ENCODE measurements around the gene UMOD. TPM values are rescaled to one million over a fixed set of nuclear protein-coding genes. Genes with fewer than 3 reads are reported as not detected.

UMOD gene
- total RNA-seq, 4 donors from 2014 or later, result not detected

DNA sequence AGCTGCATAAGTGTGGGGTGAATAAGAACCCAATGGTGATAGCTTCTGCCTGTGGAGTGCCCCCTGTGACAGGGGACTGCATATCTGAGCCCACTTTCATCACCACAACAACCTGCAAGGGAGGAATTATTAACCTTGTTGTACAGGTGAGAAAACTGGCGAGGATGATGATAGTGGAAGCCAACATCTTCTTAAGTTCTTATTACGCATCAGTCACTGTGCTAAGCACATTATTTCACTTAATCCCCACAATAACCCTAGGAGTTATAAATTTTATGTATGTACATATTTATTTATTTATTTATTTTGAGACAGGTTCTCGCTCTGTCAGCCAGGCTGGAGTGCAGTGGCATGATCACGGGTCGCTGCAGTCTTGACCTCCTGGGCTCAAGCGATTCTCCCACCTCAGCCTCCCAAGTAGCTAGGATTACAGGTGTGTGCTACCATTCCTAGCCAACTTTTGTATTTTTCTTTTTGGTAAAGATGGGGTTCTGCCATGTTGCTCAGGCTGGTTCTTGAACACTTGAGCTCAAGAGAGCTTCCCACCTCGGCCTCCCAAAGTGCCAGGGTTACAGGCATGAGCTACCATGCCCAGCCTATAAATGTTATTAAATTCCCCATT, 44.4 kb upstream of the UMOD start:
- 84 to 85% methylated on average over 7 of the region's 7 CpGs for WGBS, 2 donors
- TF ChIP-seq POLR2A (IDR thresholded peaks at IDR 0.05), result no peak
- TF ChIP-seq, protein P1, sequence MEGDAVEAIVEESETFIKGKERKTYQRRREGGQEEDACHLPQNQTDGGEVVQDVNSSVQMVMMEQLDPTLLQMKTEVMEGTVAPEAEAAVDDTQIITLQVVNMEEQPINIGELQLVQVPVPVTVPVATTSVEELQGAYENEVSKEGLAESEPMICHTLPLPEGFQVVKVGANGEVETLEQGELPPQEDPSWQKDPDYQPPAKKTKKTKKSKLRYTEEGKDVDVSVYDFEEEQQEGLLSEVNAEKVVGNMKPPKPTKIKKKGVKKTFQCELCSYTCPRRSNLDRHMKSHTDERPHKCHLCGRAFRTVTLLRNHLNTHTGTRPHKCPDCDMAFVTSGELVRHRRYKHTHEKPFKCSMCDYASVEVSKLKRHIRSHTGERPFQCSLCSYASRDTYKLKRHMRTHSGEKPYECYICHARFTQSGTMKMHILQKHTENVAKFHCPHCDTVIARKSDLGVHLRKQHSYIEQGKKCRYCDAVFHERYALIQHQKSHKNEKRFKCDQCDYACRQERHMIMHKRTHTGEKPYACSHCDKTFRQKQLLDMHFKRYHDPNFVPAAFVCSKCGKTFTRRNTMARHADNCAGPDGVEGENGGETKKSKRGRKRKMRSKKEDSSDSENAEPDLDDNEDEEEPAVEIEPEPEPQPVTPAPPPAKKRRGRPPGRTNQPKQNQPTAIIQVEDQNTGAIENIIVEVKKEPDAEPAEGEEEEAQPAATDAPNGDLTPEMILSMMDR (IDR thresholded peaks at IDR 0.05), result no peak
- DNase-seq (ENCODE audit: low spot score in 2 of 2), result no peak
- intact Hi-C loops (cut with DNase I; ENCODE audit: low total_unique reads), result no loop called here
- no peak overlapping the region for H3K4me3 ChIP-seq (ENCODE audit: low read depth, poor library complexity, severe bottlenecking)

- intact Hi-C loops (cut with DNase I; ENCODE audit: low total_unique reads), result no loop called here
- TF ChIP-seq POLR2A (IDR thresholded peaks at IDR 0.05), result no peak
- TF ChIP-seq, protein P1 (IDR thresholded peaks at IDR 0.05), result no peak
- 60 to 74% methylated on average over 2 of the region's 2 CpGs for WGBS, 2 donors
- DNase-seq (ENCODE audit: low spot score in 2 of 2), result no peak
- no peak overlapping the region for H3K4me3 ChIP-seq (ENCODE audit: low read depth, poor library complexity, severe bottlenecking)
These were observed 43.4 kb upstream of the UMOD start for GRCh38 chr16:20395946-20396345.

- WGBS, 2 donors, result 46 to 54% methylated on average over 2 of the region's 2 CpGs
- no peak overlapping the region for H3K4me3 ChIP-seq (ENCODE audit: low read depth, poor library complexity, severe bottlenecking)
- peak in 1 of 2 donors; percentile 66 for DNase-seq (ENCODE audit: low spot score in 2 of 2)
- intact Hi-C loops (cut with DNase I; ENCODE audit: low total_unique reads), result loop anchor here (5.0 kb wide), 1 partner anchor 492 kb away; no protein-coding TSS in a partner anchor
- no peak for TF ChIP-seq POLR2A (IDR thresholded peaks at IDR 0.05)
- TF ChIP-seq, protein P1 (IDR thresholded peaks at IDR 0.05), result no peak
These were observed 41.5 kb upstream of the UMOD start for GRCh38 chr16:20393801-20394577.

DNA sequence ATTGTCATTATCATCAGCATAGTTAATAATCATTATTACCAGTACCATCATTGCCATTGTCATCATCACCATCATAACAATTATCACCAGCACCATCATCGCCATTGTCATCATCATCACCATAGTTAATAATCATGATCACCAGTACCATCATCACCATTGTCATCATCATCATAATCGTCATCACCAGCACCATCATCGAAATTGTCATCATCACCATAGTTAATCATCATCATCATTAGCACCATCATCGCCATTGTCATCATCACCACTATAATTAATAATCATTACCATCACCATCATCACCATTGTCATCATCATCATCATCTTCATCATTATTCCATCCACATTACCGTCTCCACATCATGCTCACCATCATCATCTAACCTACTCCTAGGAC, 38.5 kb upstream of the UMOD start:
- intact Hi-C loops (cut with DNase I; ENCODE audit: low total_unique reads), result loop anchor here (5.0 kb wide), 1 partner anchor 489 kb away; no protein-coding TSS in a partner anchor
- 95% methylated on average over 5 of the region's 5 CpGs for WGBS, 2 donors
- no peak for TF ChIP-seq POLR2A (IDR thresholded peaks at IDR 0.05)
- TF ChIP-seq, protein P1 (IDR thresholded peaks at IDR 0.05), result no peak
- DNase-seq (ENCODE audit: low spot score in 2 of 2), result no peak
- no peak overlapping the region for H3K4me3 ChIP-seq (ENCODE audit: low read depth, poor library complexity, severe bottlenecking)

DNA sequence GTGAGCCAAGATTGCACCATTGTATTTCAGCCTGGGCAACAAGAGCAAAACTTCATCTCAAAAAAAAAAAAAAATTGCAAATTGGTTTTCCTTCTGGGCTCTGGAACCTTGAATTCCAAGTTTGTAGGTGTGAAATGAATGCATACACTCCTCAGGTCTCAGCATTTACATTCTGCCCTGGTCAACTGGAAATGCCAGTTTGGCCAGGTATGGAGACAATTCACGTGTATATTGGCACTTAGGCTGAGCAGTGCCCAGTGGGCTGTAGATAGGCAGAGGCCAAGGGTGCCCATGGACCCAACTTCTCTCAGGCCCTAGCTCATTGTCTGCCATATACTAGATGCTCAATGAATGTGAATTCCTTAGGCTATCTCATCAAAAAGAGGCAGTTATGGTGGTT, 36.3 kb upstream of the UMOD start:
- H3K4me3 ChIP-seq (ENCODE audit: low read depth, poor library complexity, severe bottlenecking), result no peak overlapping the region
- intact Hi-C loops (cut with DNase I; ENCODE audit: low total_unique reads), result no loop called here
- DNase-seq (ENCODE audit: low spot score in 2 of 2), result no peak
- TF ChIP-seq, protein P1 (IDR thresholded peaks at IDR 0.05), result no peak
- no peak for TF ChIP-seq POLR2A (IDR thresholded peaks at IDR 0.05)
- WGBS, 2 donors, result 31 to 53% methylated on average over 1 of the region's 1 CpG
